ENCODE results near the gene CASKIN1.

The CASKIN1 gene

DNA sequence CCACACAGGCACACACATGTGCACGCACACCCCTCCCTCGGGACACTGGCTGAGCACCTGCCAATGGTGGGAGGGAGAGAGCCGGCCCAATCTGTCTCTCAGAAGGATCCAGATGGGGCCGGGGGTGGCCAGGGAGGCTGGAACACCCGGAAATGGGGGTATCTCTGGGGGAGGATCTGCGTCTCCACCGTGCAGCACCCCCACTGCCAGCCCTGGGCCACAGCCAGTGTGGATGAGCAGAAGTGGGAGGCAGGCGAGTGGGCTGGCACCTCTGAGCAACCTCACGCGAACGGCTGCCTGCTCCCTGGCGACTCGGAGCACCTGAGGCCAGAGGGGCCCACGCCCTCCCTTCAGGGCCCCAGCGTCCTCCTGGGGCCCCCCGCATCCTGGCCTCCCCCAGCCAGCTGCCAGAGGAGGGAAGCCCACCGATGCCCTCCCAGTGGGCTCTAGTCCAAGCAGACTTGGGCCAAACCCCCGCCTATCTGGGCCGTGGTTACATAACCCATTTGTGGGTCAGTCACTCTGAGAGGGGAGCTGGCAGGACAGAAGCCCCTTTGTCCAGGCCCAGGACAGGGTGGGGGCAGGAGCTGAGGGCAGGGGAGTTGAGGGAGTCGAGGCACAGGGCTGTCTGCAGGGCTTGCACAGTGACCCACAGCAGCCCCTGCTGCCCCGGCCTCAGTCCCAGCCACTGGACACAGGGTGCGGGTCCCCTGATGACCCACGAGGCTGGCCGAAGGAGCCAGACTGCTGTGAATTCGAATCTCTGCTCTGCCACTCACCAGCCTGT, 5.6 kb downstream of the CASKIN1 start:
- DNase-seq, result no peak

DNA sequence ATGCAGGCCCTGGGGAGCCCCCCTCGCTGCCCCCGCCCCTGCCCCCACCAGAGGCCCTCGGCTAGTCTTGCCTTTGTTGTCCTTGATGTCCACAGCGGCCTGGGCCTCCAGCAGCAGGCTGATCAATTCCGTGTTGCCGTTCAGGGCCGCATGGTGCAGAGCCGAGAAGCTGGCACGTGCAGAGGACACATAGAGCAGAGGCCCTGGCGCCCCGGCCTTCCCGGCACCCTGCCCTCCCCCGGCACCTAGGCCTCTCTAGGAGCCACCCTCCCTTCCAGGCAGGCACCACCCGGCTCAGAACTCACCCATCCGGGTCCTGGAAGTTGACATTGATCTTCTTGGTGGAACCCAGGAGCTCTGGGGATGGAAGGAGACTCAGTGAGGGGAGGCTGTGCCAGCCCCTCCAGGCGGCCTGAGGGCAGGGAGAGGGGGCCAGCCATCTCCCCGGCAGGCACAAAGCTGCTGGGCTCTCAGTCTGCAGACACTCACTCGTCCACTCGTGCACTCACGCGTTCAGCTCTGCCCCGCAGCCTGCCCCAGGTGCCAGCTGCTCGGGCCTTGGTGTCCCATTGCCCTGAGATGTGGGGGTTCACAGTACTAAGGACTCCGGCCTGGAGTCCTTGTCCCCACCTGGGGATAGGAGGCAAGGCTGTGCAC, 6.3 kb downstream of the CASKIN1 start:
- no peak for DNase-seq

DNA sequence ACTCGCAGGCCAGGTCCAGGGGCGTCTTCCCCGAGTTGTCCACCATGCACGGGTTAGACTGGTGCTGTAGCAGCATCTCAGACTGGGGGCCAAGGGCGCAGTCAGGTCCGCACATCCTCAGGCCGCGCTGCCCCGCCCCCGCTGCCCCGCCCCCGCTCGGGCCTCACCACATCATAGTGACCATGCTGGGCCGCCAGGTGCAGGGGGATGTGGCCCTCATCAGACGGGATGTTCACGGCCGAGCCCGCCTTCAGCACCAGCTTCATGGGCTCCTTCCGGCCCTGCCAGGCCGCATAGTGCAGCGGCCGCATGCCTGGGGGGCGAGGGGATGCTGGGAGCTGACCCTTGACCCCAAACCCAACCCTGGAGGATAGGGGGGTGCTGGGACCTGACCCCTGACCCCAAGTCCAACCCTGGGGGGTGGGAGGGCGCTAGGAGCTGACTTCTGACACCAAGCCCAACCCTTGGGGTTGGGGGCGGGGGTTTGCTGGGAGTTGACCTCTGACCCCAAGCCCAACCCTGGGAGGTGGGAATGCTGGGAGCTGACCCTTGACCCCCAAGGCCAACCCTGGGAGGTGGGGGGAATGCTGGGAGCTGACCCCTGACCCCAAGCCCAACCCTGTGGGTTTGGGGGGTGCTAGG, 7.0 kb downstream of the CASKIN1 start:
- no peak for DNase-seq

DNA sequence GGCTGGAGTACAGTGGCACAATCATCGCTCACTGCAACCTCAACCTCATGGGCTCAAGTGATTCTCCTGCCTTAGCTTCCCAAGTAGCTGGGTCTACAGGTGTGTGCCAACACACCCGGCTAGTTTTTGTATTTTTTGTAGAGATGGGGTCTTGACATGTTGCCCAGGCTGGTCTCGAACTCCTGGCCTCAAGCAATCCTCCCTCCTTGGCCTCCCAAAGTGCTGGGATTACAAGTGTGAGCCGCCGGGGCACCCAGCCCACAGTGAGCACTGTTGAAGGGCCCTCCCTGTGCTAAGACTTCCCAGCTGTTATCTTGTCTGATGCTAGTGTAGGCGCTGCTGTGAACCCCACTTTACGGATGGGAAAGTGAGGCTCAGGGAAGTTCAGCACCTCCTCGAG, 8.0 kb downstream of the CASKIN1 start:
- DNase-seq, result no peak

DNA sequence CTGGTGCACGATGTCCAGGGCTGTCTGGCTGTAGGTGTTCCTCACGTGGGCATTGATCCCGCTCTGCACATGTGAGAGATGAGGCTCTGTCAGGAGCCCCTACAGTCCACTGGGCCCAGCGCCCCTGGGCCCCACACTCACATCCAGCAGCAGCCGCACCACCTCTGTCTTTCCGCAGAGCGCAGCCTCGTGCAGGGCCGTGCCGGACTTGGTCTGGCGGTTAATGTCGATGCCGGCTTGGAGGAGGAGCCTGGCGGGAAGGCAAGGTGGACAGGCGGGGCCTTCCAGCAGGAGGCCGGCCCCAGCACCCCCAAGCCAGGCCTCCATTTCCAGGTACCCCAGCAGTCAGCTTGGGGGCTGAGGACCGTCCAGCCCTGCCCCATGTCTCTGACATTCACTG, 9.2 kb downstream of the CASKIN1 start:
- DNase-seq, result no peak

DNA sequence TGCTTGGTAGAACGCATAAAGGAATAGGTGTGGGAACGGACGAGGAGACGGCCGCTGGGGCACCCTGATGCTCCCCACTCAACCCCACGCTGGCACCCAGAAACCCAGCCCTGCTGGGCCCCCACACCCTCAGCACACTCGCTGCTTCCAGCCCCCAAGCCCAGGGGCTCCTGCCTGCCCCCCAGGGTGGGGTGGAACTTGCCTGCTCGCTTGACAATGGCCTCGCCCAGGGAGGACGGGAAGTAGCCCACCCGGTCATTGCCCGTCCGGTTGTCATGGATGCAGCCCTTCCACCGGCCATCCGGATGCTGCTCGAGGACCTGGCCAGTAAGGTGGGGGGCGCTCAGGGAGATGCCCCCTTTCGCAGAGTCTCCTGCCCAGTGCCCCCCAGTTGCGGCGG, 9.9 kb downstream of the CASKIN1 start:
- DNase-seq, result no peak

DNA sequence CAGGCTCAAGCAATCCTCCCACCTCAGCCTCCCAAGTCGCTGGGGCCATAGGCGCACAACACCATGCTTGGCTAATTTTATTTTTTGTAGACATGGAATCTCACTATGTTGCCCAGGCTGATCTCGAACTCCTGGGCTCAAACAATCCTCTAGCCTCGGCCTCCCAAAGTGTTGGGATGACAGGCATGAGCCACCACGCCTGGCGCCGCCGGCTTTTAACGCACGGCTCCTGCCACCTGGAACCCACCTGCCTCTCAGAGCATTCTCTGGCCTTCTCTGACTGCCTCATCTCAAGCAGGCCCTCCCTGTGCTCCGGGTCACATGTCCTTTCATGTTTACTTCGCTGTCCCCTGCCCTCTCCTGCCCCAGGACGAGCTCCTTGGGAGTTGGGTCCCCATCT, 10.3 kb downstream of the CASKIN1 start:
- DNase-seq, result no peak

DNA sequence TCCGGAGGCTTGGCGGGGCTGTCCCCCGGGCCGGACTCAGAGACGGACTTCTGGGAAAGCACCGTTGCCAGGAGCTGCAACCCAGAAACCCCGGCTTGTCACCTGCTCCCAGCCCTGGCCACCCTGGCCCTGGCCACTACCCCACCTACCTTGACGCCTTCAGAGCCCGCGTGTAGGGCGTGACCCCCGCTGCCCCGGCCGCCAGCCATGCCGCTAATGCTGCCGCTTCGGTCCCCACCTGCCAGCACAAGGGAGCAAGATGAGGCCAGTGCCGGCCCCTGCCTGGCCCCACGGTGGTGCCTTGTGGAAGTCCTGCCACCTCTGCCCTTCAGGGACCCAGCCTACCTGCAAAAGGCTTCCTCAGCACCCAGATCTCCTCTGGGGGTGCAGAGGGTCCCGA, 11.4 kb downstream of the CASKIN1 start:
- no peak for DNase-seq

DNA sequence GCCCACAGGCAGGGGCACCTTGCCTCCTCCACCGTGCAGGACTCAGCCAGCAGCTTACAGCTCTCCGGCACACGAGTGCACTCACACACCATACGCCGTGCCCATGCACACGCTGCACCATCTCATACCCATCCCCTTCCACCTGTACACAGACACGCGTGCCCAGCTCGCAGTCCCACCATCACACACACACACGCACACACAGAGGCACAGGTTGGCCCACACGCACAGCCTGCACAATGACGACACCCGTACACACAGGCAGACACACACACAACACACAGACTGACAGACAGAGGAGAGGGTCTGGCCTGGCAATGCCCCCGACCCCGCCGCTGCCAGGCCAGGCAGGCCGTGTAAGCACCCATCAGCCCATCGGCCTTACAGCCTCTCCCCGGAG, 12.1 kb downstream of the CASKIN1 start:
- DNase-seq, result no peak

DNA sequence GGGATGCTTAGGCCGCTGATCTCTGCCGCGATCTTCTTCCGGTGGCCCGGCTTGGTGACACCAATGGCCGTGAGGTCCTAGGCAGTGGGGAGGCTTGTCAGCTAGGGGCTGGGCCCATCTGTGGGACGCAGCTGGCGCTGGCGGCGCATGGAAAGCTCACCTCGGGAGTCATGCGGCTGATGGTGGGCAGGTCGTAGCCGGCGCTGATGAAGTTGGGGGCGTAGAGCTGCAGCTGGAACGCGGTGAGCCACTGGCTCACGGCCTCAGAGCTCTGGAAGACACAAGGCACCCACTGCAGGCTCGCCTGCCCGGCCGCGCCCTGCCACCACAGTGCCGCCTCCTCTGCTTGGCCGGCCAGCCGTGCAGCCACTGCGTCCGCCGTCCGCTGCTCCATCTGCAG, 12.7 kb downstream of the CASKIN1 start:
- no peak for DNase-seq

DNA sequence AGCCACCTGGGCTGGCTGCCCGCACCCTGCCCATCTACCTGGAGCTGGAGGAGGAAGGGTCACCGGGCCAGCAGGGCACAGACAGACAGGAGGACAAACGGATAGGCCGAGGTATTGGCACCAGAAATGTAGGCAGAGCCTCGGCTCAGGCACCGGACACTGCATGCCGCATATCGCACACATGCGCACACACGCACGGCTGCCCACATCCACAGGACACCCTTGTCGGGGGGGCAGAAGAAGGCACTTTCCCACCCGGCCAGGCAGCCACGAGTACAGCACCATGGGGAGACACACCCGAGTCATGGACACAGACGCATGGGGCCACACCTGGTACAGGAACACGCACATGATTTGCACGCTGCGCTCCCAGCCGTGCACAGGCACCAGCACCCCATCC, 14.5 kb downstream of the CASKIN1 start:
- no peak for DNase-seq

DNA sequence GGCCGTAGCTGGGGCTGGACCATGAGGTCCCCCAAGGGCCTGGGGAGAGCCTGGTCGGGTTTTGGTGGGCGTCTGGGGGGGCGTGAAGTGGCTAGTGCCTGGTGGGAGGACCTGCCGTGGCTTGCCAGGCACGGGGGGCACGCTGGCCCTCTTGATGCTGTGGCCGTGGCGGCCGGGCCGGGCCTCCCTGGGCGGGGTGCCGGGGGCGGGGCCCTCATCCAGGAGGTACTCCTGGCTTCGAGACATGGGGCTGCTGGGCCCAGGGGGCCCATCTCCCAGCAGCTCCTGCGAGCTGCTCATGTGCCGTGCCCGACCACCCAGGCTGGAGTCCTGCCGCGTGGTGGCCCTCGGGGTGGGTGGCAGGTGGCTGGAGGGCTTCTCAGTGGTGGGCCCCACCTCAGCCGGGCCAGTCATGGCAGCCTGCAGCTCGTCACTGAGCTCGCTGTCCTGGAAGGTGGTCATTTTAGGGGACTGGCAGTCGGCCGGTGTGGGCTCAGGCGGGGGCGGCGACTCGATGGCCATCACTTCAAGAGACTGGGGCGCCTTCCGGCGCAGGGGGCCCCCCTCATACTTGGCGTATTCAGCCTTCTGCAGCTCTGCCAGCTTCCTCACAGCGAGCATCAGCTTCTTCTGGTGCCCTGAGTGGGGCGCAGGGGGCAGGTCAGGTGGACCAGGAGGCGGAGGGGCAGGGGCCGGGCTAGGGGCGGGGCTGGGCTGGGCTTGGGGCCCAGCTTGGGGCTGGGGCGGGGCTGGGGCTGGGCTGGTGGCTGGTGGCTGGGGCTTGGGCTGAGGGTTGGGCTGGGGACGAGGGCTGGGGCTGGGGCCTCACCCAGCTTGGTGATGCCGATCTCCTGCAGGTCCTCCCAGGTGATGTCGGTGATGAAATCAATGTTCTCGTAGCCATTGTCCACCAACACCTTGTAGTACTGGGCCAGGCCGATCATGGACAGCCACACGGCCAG, 15.2 kb downstream of the CASKIN1 start:
- DNase-seq, result no peak

DNA sequence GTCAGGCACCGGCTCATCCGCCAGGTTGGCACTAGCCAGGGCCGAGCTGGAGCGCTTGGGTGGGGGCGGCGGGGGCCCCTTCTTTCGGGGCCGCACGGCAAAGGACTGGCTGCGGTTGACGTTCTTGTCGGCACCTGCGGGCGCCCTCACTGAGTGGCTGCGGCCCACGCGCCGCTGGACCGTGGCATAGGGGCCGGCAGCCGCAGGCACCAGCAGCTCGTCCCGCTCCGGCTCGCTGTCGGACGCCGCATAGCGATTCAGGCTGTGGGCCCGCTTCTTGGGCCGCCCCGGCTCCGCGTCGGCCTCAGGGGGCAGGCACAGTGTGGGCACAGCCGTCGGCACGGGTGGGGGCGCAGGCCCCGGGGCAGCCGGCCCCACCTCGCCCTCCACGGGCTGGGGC, 15.9 kb downstream of the CASKIN1 start:
- DNase-seq, result no peak

DNA sequence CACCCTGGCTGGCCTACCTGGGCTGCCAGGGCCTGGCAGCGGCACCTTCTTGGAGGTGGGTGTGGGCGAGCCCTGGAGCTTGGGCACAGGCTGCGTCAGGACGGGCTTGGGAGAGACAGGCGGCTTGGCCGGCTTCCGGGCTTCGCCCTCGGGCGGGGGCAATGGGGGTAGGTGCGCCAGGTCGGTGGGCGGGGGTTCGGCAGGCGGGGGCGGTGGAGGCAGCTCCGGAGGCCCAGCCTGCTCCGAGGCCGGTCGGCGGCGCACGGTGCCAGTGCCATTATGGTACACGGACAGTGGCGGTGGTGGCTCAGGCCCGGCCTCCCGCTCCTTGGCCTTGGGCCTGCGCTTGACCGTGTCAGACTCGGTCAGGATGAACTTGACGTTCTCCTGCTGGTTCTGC, 16.8 kb downstream of the CASKIN1 start:
- DNase-seq, result no peak

DNA sequence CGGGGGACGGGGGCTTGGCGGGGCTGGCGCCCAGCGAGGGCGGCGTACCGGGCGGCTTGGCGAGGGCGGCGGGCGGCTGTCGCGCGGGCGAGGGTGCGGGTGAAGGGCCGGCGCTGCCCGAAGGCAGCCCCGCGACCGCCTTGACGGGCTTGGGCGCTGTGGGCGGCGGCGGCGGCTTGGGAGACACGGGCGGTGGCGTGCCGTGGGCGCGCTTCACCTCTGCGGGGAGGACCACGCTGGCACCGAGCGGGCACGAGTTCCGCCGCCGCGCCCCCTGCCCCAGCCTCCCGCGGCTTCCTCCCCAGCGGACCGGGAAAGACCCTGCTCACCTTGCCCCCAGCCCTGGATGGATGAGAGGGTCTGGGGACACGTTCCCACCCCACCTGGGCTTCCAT, 17.3 kb downstream of the CASKIN1 start:
- DNase-seq, result no peak

DNA sequence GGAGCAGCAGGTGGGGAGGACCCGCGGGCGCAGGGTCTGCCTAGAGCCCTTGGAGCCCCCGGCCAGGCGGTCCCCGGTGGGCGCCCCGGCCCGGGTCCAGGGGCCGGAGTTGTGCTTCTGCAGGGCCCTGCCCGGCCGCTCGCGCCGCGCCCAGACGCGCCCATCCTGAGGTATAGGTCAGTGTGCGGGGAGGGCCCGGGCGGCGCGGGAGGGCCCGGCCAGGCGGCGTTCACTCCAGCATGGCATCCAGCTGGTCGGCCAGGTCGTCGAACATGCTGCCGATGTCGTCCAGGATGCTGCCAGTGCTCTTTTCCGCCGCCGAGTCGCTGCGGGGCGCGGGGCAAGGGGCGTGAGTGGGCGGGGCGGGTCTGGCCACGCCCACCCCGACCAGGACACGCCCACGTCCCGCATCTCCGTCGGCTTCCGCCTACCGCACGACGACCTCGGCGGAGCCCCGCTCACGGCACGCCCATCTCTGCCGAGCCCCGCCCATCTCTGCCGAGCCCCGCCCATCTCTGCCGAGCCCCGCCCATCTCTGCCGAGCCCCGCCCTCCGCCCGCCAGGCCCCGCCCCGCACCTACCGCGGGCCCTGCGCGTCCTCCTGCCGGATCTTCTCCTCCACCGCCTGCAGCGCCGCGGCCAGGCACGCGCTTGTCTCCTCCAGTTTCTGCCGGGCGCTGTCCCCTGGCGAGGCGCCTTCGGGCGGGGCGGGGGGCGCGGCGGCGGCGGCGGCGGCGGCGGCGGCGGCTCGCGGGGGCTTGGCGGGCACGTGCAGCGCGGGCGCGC, 17.9 kb downstream of the CASKIN1 start:
- no peak for DNase-seq

DNA sequence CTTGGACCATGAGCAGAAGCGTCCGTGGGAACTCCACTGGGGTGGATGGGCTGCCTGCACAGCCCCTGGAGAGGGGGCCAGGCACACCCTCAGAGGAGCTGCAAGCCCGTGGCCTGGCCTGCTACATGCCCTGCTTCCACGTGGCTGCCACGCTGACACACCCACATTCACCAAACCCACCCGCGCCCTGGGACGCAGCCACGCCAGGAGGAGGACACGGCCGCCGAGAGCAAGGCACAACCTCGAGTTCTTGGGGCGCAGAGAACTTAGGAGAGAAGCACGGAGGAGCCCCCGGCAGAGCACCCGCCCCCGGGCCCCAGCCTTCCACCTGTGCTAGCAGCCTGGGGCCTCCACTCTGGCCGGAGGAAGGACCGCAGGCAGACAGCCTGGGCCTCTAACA, 18.8 kb downstream of the CASKIN1 start:
- no peak for DNase-seq

DNA sequence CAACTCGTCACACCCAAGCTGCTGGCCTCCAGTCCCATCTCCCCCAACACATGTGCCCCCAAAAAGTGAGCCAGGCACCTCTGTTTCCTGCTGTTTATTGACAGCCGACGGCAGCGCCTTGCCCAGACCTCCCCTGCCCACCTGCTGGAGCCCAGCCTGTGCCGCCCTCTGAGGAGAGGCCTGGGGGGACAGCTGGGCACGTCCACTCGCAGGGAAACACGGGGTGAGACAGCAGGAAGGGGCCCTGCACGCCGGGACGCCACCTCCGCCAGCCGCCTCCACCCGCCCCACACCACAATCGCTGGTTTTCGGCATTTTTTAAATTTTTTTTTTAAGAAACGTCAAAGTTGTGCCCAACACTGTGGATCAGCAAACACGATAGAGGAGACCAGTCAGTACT, 19.3 kb downstream of the CASKIN1 start:
- DNase-seq, result no peak

DNA sequence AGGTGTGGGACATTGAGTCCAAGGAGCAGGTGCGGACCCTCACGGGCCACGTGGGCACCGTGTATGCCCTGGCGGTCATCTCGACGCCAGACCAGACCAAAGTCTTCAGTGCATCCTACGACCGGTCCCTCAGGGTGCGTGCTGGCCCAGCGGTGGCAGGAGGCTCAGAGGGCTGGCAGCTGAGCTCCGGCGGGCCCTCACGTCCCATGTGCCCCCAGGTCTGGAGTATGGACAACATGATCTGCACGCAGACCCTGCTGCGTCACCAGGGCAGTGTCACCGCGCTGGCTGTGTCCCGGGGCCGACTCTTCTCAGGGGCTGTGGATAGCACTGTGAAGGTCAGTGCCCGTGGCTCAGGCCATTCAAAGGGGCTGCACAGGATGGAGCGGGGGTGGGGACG, 20.4 kb downstream of the CASKIN1 start:
- DNase-seq, result no peak

DNA sequence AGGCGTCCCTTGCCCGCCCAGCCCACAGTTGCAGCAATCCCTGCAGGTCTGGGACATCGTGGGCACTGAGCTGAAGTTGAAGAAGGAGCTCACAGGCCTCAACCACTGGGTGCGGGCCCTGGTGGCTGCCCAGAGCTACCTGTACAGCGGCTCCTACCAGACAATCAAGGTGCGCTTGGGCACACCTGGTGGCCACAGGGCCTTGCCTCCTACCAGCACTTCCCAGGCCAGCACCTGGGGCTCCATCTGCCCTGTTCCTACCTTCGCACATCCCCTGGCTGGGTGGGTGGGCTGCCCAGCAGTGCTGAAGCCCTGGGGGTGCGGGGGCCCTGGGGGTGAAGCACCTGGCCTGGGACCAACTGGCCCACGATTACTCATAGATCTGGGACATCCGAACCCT, 21.0 kb downstream of the CASKIN1 start:
- DNase-seq, result no peak

DNA sequence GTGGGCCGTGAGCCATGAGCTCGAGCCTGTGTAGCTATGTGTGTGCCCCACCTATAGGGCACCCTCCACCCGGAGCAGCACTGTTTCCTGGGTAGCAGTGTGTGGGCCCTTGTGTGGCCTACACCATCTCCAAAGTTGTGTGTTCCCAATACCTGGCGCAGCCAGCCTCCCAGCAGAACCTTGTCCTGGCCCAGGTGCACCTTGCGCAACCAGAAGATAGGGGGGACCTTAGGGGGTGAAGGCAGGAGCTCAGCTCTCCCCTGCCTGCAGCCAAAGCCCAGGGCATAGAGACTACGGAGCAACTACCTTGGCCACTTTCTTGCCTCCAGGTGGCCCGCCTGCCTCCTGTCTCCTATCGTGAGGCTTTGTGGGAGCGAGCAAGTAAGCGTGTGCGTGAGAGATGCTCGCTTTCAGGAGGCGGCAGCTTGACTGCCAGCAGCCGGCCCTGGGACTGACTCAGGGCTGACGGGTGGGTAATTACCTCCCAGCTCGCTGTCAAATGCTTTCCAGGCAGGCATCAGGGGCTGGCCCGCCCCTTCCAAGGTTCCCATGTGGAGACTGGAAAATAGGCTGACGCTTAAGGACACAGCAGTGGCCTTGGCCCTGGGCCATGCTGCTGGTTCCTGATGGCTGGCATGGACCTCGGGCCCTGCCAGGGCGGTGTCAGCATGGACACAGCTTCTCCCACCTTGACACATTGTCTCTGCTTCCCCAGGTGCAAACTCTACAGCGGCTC, 21.8 kb downstream of the CASKIN1 start:
- no peak for DNase-seq

DNA sequence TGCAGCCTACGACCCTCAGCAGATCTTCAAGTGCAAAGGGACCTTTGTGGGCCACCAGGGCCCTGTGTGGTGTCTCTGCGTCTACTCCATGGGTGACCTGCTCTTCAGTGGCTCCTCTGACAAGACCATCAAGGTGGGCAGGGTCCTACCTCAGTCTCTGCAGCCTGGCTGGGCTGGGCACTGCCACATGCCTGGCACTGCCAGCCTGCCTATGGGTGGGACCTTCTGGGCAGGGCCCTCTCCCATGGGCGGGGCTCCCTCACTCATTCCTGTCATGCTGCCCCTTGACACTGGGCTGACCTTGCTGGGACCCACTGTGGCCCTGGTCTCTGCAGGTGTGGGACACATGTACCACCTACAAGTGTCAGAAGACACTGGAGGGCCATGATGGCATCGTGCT, 22.5 kb downstream of the CASKIN1 start:
- no peak for DNase-seq
